Mesenchymal stem cell (in vitro differentiated cells and primary cell): ENCODE data around the gene CFAP251.

ENCODE experiments used
- DNase-seq: peaks from one replicate; pipeline ENCODE4 v3.0.0-alpha.2; 2013
- H2AFZ ChIP-seq: one replicate; pipeline ENCODE4 v1.6.1; 2013; ENCODE audit warnings: low read depth, mild to moderate bottlenecking, control low read depth, inconsistent platforms, low read length, moderate library complexity
- H2AK5ac ChIP-seq: 2 replicates; pipeline ENCODE4 v1.6.1; 2013; ENCODE audit warnings: low read length, moderate library complexity, mild to moderate bottlenecking, inconsistent platforms; ENCODE audit not compliant: severe bottlenecking
- H2BK120ac ChIP-seq: one replicate; pipeline ENCODE4 v1.6.1; 2013; ENCODE audit warnings: low read depth, mild to moderate bottlenecking, inconsistent platforms, low read length, moderate library complexity
- H2BK12ac ChIP-seq, 2 experiments: one replicate each; pipeline ENCODE4 v1.6.1; 2013; ENCODE audit warnings: inconsistent platforms in 2 of 2, low read length in 2 of 2, mild to moderate bottlenecking in 2 of 2, moderate library complexity in 2 of 2, control low read depth in 1 of 2
- H2BK15ac ChIP-seq: one replicate; pipeline ENCODE4 v1.6.1; 2013; ENCODE audit warnings: mild to moderate bottlenecking, low read depth, inconsistent platforms; ENCODE audit not compliant: poor library complexity, severe bottlenecking
- H2BK5ac ChIP-seq: 2 replicates; pipeline ENCODE4 v1.6.1; 2013; ENCODE audit warnings: low read depth, mild to moderate bottlenecking, low read length, control low read depth, inconsistent platforms; ENCODE audit not compliant: poor library complexity, severe bottlenecking
- H3K14ac ChIP-seq, 2 experiments: one replicate each; pipeline ENCODE4 v1.6.1; 2013; ENCODE audit warnings: inconsistent platforms in 2 of 2, low read length in 2 of 2, control low read depth in 1 of 2, mild to moderate bottlenecking in 1 of 2, moderate library complexity in 1 of 2
- H3K18ac ChIP-seq, 2 experiments: one replicate each; pipeline ENCODE4 v1.6.1; 2013; ENCODE audit warnings: inconsistent platforms in 2 of 2, low read length in 2 of 2, control low read depth in 1 of 2, low read depth in 1 of 2, mild to moderate bottlenecking in 1 of 2
- H3K23ac ChIP-seq, 2 experiments: one replicate each; pipeline ENCODE4 v1.6.1; 2013; ENCODE audit warnings: inconsistent platforms in 2 of 2, low read length in 2 of 2, mild to moderate bottlenecking in 2 of 2, moderate library complexity in 2 of 2, control low read depth in 1 of 2
- H3K27ac ChIP-seq: 2 replicates; pipeline ENCODE4 v1.5.1; 2013; ENCODE audit warnings: mild to moderate bottlenecking, moderate library complexity, low read length, control low read depth, inconsistent platforms; ENCODE audit not compliant: poor library complexity, severe bottlenecking
- H3K27me3 ChIP-seq, 2 experiments: 2 replicates each; pipeline versions ENCODE4 v1.6.1 to v1.7.0; 2013; ENCODE audit warnings: low read length in 2 of 2, mild to moderate bottlenecking in 2 of 2, moderate library complexity in 2 of 2, control low read depth in 1 of 2, inconsistent platforms in 1 of 2; ENCODE audit not compliant: control insufficient read depth in 1 of 2, insufficient read depth in 1 of 2
- H3K36me3 ChIP-seq, 2 experiments: 2 replicates each; pipeline versions ENCODE4 v1.6.1 to v1.7.0; 2013; ENCODE audit warnings: low read length in 2 of 2, control low read depth in 1 of 2, inconsistent platforms in 1 of 2, low read depth in 1 of 2, mild to moderate bottlenecking in 1 of 2; ENCODE audit not compliant: insufficient read depth in 2 of 2, control insufficient read depth in 1 of 2
- H3K4ac ChIP-seq, 2 experiments: one replicate each; pipeline ENCODE4 v1.6.1; 2013; ENCODE audit warnings: inconsistent platforms in 2 of 2, low read length in 2 of 2, mild to moderate bottlenecking in 2 of 2, moderate library complexity in 2 of 2, control low read depth in 1 of 2, low read depth in 1 of 2
- H3K4me1 ChIP-seq: 2 replicates; pipeline ENCODE4 v1.6.1; 2013; ENCODE audit warnings: low read depth, low read length, control low read depth; ENCODE audit not compliant: control insufficient read depth, insufficient read depth
- H3K4me2 ChIP-seq: 2 replicates; pipeline ENCODE4 v1.6.1; 2013; ENCODE audit warnings: low read length, mild to moderate bottlenecking, inconsistent platforms; ENCODE audit not compliant: poor library complexity, severe bottlenecking
- H3K4me3 ChIP-seq, 2 experiments: 2 replicates each; pipeline versions ENCODE4 v1.5.1 to v1.7.0; 2013; ENCODE audit warnings: low read length in 2 of 2, mild to moderate bottlenecking in 2 of 2, control low read depth in 1 of 2, low read depth in 1 of 2; ENCODE audit not compliant: insufficient read depth in 1 of 2
- H3K79me1 ChIP-seq: replicated peaks from 2 replicates; pipeline ENCODE4 v1.6.1; 2013; ENCODE audit warnings: mild to moderate bottlenecking, control low read depth, low read length, inconsistent platforms; ENCODE audit not compliant: poor library complexity, severe bottlenecking
- H3K9ac ChIP-seq: 2 replicates; pipeline ENCODE4 v1.7.0; 2013; ENCODE audit warnings: mild to moderate bottlenecking, low read length, moderate library complexity
- H3K9me3 ChIP-seq: 2 replicates; pipeline ENCODE4 v1.7.0; 2013; ENCODE audit warnings: mild to moderate bottlenecking, low read length; ENCODE audit not compliant: control insufficient read depth
- H4K8ac ChIP-seq: one replicate; pipeline ENCODE4 v1.6.1; 2013; ENCODE audit warnings: inconsistent platforms, mild to moderate bottlenecking, low read length, moderate library complexity
- H4K91ac ChIP-seq: one replicate; pipeline ENCODE4 v1.6.1; 2013; ENCODE audit warnings: mild to moderate bottlenecking, low read length, inconsistent platforms
- WGBS: methylation state at CpG from one replicate; pipeline ENCODE4 v1.1.7; 2013; ENCODE audit warnings: mixed read lengths; 5-methylcytosine and 5-hydroxymethylcytosine counted together

CFAP251 gene

GRCh38 chr12:121932176-121932536, 13.8 kb downstream of the CFAP251 start:
- Histone ChIP-seq H3K79me1 (no peaks in the 10 kb centered on the region), H3K18ac (no peak overlapping the region), H3K9me3 (peaks cover 4% of the 10 kb centered on the region), H3K23ac (no peak overlapping the region), H2BK5ac (no peak overlapping the region), H3K36me3 (peaks cover 12 to 51% of the 10 kb centered on the region in 2 experiments), H3K27me3 (no peaks in the 10 kb centered on the region), H2BK15ac (no peak overlapping the region), H2BK12ac (no peak overlapping the region), H3K27ac (no peak overlapping the region), H3K14ac (no peak overlapping the region), H4K8ac (no peak overlapping the region), H3K4me2 (no peak overlapping the region), H3K4me3 (no peak overlapping the region), H3K9ac (no peak overlapping the region), H2AK5ac (no peak overlapping the region), H3K4me1 (peaks cover 12% of the 10 kb centered on the region), H4K91ac (no peak overlapping the region), H2BK120ac (no peak overlapping the region), H3K4ac (no peak overlapping the region), H2AFZ (no peak overlapping the region)
- DNase-seq: no peak
- 100% methylated on average over 2 of the region's 3 CpGs for WGBS

- peaks cover 8% of the 10 kb centered on the region for H3K4me1 ChIP-seq
- no peaks in the 10 kb centered on the region for H3K79me1 ChIP-seq
- peaks cover 10% of the 10 kb centered on the region for H3K9me3 ChIP-seq
- peak overlapping the region; percentile 42 for H2BK120ac ChIP-seq
- DNase-seq: no peak
- H2BK5ac ChIP-seq: no peak overlapping the region
- no peak overlapping the region for H2AFZ ChIP-seq
- peak overlapping the region in 1 of 2 experiments; percentile 6 for H3K4ac ChIP-seq
- H2AK5ac ChIP-seq: no peak overlapping the region
- peaks cover 20 to 60% of the 10 kb centered on the region in 2 experiments for H3K36me3 ChIP-seq
- no peaks in the 10 kb centered on the region for H3K27me3 ChIP-seq
- H3K23ac ChIP-seq: no peak overlapping the region
- 100% methylated on average over 3 of the region's 4 CpGs for WGBS
- peak overlapping the region; percentile 77 to 82 for H3K18ac ChIP-seq
- peak overlapping the region; percentile 59 for H4K8ac ChIP-seq
- peak overlapping the region in 1 of 2 experiments; percentile 26 for H3K14ac ChIP-seq
- no peak overlapping the region for H3K4me2 ChIP-seq
- H3K4me3 ChIP-seq: no peak overlapping the region
- peak overlapping the region; percentile 76 for H4K91ac ChIP-seq
- H3K9ac ChIP-seq: no peak overlapping the region
- no peak overlapping the region for H3K27ac ChIP-seq
- peak overlapping the region; percentile 44 for H2BK15ac ChIP-seq
- peak overlapping the region in 1 of 2 experiments; percentile 89 for H2BK12ac ChIP-seq
Observed at GRCh38 chr12:121932914-121933521, 14.6 kb downstream of the CFAP251 start.

- Histone ChIP-seq H3K27me3 (no peaks in the 10 kb centered on the region), H2BK5ac (no peak overlapping the region), H3K36me3 (peaks cover 22 to 61% of the 10 kb centered on the region in 2 experiments), H2BK12ac (peak overlapping the region in 1 of 2 experiments; percentile 89), H3K4me2 (no peak overlapping the region), H4K91ac (peak overlapping the region; percentile 31), H3K27ac (no peak overlapping the region), H3K4me1 (peaks cover 8% of the 10 kb centered on the region), H2AFZ (no peak overlapping the region), H2BK120ac (peak overlapping the region; percentile 42), H3K4ac (peak overlapping the region; percentile 47 to 66), H3K9ac (no peak overlapping the region), H3K14ac (no peak overlapping the region), H3K79me1 (no peaks in the 10 kb centered on the region), H3K18ac (peak overlapping the region; percentile 77 to 82), H2BK15ac (peak overlapping the region; percentile 75), H3K4me3 (no peak overlapping the region), H4K8ac (peak overlapping the region; percentile 59), H3K9me3 (peaks cover 10% of the 10 kb centered on the region), H2AK5ac (no peak overlapping the region), H3K23ac (no peak overlapping the region)
- peak; percentile 77 for DNase-seq
- WGBS: 73% methylated on average over 17 of the region's 17 CpGs
Observed at GRCh38 chr12:121933522-121934308, 15.3 kb downstream of the CFAP251 start.

DNA sequence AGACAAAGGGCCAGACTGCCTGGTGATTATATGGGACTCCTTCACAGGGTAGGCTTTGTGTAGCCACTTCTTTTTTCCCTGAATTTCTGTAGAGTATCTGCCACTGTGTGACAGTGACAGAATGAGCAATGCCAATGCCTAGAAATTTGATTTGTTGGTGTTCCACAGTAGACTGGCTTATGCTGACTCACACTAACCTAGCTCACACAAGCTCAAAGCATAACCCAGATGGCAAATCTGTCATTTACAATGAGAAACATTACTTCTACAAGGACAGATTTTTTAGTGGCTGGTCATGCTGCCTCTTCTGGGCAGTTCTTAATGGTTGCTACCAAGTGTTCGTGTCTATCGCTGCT, 15.9 kb downstream of the CFAP251 start:
- Histone ChIP-seq H3K4me3 (no peak overlapping the region), H3K4me2 (no peak overlapping the region), H3K14ac (no peak overlapping the region), H3K27ac (no peak overlapping the region), H2BK12ac (peak overlapping the region; percentile 29 to 49), H2BK15ac (peak overlapping the region; percentile 75), H3K9me3 (peaks cover 10% of the 10 kb centered on the region), H3K23ac (no peak overlapping the region), H3K27me3 (no peaks in the 10 kb centered on the region), H4K8ac (peak overlapping the region; percentile 16), H4K91ac (no peak overlapping the region), H2AK5ac (no peak overlapping the region), H3K36me3 (peaks cover 22 to 63% of the 10 kb centered on the region in 2 experiments), H3K9ac (no peak overlapping the region), H3K4ac (peak overlapping the region; percentile 47 to 66), H3K18ac (peak overlapping the region; percentile 38 to 69), H2BK5ac (no peak overlapping the region), H2BK120ac (no peak overlapping the region), H2AFZ (no peak overlapping the region), H3K4me1 (peaks cover 8% of the 10 kb centered on the region), H3K79me1 (no peaks in the 10 kb centered on the region)
- DNase-seq: peak; percentile 45
- 86% methylated on average over 2 of the region's 2 CpGs for WGBS
